ENCODE measurements around the gene DVL3. TPM values are rescaled to one million over a fixed set of nuclear protein-coding genes. Genes with fewer than 3 reads are reported as not detected.

The DVL3 gene
- total RNA-seq, 1 donor from 2014 or later, result 112 TPM

GRCh38 chr3:184165543-184165942 is 10.4 kb downstream of the DVL3 start:
- Mint-ChIP-seq H3K27ac (no peak overlapping the region), H3K9me3 (ENCODE audit: low read depth) (no peaks in the 10 kb centered on the region), H3K4me1 (ENCODE audit: low read depth) (peaks cover 6% of the 10 kb centered on the region), H3K27me3 (no peaks in the 10 kb centered on the region), H3K36me3 (ENCODE audit: insufficient read depth) (peaks cover 6% of the 10 kb centered on the region), H3K4me3 (ENCODE audit: low read depth) (no peak overlapping the region)
- no peak for DNase-seq (ENCODE audit: low spot score, unreplicated experiment)
- TF ChIP-seq CTCF (IDR thresholded peaks at IDR 0.05; ENCODE audit: unreplicated experiment), result no peak

- H3K27me3 Mint-ChIP-seq, result no peaks in the 10 kb centered on the region
- TF ChIP-seq CTCF (IDR thresholded peaks at IDR 0.05; ENCODE audit: unreplicated experiment), result no peak
- no peak overlapping the region for H3K4me3 Mint-ChIP-seq (ENCODE audit: low read depth)
Observed at GRCh38 chr3:184166671-184167070, 11.5 kb downstream of the DVL3 start.

GRCh38 chr3:184167786-184168185 is 12.6 kb downstream of the DVL3 start:
- H3K9me3 Mint-ChIP-seq (ENCODE audit: low read depth), result no peaks in the 10 kb centered on the region
- DNase-seq (ENCODE audit: low spot score, unreplicated experiment), result no peak
- no peak overlapping the region for H3K4me3 Mint-ChIP-seq (ENCODE audit: low read depth)
- peaks cover 15% of the 10 kb centered on the region for H3K36me3 Mint-ChIP-seq (ENCODE audit: insufficient read depth)
- TF ChIP-seq CTCF (IDR thresholded peaks at IDR 0.05; ENCODE audit: unreplicated experiment), result no peak
- no peaks in the 10 kb centered on the region for H3K27me3 Mint-ChIP-seq
- no peak overlapping the region for H3K27ac Mint-ChIP-seq
- no peaks in the 10 kb centered on the region for H3K4me1 Mint-ChIP-seq (ENCODE audit: low read depth)

More at GRCh38 chr3:184166671-184167070, 11.5 kb downstream of the DVL3 start:
- Mint-ChIP-seq H3K36me3 (ENCODE audit: insufficient read depth) (peaks cover 14% of the 10 kb centered on the region), H3K9me3 (ENCODE audit: low read depth) (no peaks in the 10 kb centered on the region), H3K27ac (no peak overlapping the region), H3K4me1 (ENCODE audit: low read depth) (no peaks in the 10 kb centered on the region)
- no peak for DNase-seq (ENCODE audit: low spot score, unreplicated experiment)

GRCh38 chr3:184168363-184169120 is 13.4 kb downstream of the DVL3 start:
- Mint-ChIP-seq H3K9me3 (ENCODE audit: low read depth) (no peaks in the 10 kb centered on the region), H3K27me3 (no peaks in the 10 kb centered on the region), H3K36me3 (ENCODE audit: insufficient read depth) (peaks cover 15% of the 10 kb centered on the region), H3K4me1 (ENCODE audit: low read depth) (no peaks in the 10 kb centered on the region), H3K4me3 (ENCODE audit: low read depth) (no peak overlapping the region), H3K27ac (no peak overlapping the region)
- no peak for TF ChIP-seq CTCF (IDR thresholded peaks at IDR 0.05; ENCODE audit: unreplicated experiment)
- DNase-seq (ENCODE audit: low spot score, unreplicated experiment), result no peak

- no peak for TF ChIP-seq CTCF (IDR thresholded peaks at IDR 0.05; ENCODE audit: unreplicated experiment)
- H3K27me3 Mint-ChIP-seq, result no peaks in the 10 kb centered on the region
- no peak for DNase-seq (ENCODE audit: low spot score, unreplicated experiment)
- no peak overlapping the region for H3K4me3 Mint-ChIP-seq (ENCODE audit: low read depth)
- H3K9me3 Mint-ChIP-seq (ENCODE audit: low read depth), result no peaks in the 10 kb centered on the region
- H3K4me1 Mint-ChIP-seq (ENCODE audit: low read depth), result peaks cover under 1% of the 10 kb centered on the region
- no peak overlapping the region for H3K27ac Mint-ChIP-seq
- H3K36me3 Mint-ChIP-seq (ENCODE audit: insufficient read depth), result peaks cover 9% of the 10 kb centered on the region
Observed at GRCh38 chr3:184169896-184170875, 15.0 kb downstream of the DVL3 start.
